Measurements from ENCODE around the gene MCF2. TPM values are rescaled to one million over a fixed set of nuclear protein-coding genes. Genes with fewer than 3 reads are reported as not detected.

The MCF2 gene
- total RNA-seq (2014; rRNA removed; shearing (Covaris generic)) (0.39 and 1.1 TPM in 2 replicates), polyA plus RNA-seq (2016; fragmentation: Nextera tagmentation; extraction: Ambion mirVana) (0.78 and 1.4 TPM in 2 replicates)
- long read RNA-seq = 0 reads

GRCh38 chrX:139708067-139708466, at the start of gene MCF2:
TSS of gene MCF2 (minus strand) at chrX:139708167. CDS start at chrX:139651744, 56,423 bp downstream.
- Histone ChIP-seq H3K4me1 (ENCODE audit: insufficient read depth) (no peaks in the 10 kb centered on the region), H2AFZ (no peak within 1 kb of the TSS), H4K20me1 (replicated peaks; ENCODE audit: insufficient read depth) (no peaks in the 10 kb centered on the region), H3K9me2 (ENCODE audit: insufficient read depth) (no peaks in the 10 kb centered on the region), H3K36me3 (ENCODE audit: insufficient read depth) (no peaks in the 10 kb centered on the region), H3K27me3 (ENCODE audit: insufficient read depth) (no peaks in the 10 kb centered on the region), H3K4me2 (no peak within 1 kb of the TSS), H3K4me3 (no peak within 1 kb of the TSS), H3K27ac (ENCODE audit: low read depth) (no peak within 1 kb of the TSS), H3F3A (replicated peaks; ENCODE audit: low read depth) (no peaks in the 10 kb centered on the region), H3K79me2 (replicated peaks; ENCODE audit: insufficient read depth) (no peaks in the 10 kb centered on the region)
- ATAC-seq (no peak), DNase-seq (ENCODE audit: low spot score) (no peak)
- no peak within 1 kb of the TSS for H3K27ac Mint-ChIP-seq
- no peaks in the 10 kb centered on the region for H3K36me3 Mint-ChIP-seq (ENCODE audit: low read depth)
- TF ChIP-seq POLR2AphosphoS5 (IDR thresholded peaks at IDR 0.05; ENCODE audit: low read depth) = no peak
- no peak for TF ChIP-seq REST (IDR thresholded peaks at IDR 0.05; ENCODE audit: unreplicated experiment)
- no peak for TF ChIP-seq ZNF114 (CRISPR knock-in tag; IDR thresholded peaks at IDR 0.05)
- no peak for TF ChIP-seq CTCF (conservative IDR thresholded peaks at IDR 0.05; ENCODE audit: low read depth in 2 of 2)
- TF ChIP-seq ZNF331 (CRISPR knock-in tag; IDR thresholded peaks at IDR 0.05; ENCODE audit: low read depth) = no peak
- no peak for TF ChIP-seq CREB1 (CRISPR knock-in tag; IDR thresholded peaks at IDR 0.05; ENCODE audit: low read depth)
- no peak for TF ChIP-seq STAT1 (IDR thresholded peaks at IDR 0.05; ENCODE audit: unreplicated experiment)
- H3K4me1 Mint-ChIP-seq = no peaks in the 10 kb centered on the region
- no peaks in the 10 kb centered on the region for H3K9me3 Mint-ChIP-seq
- H3K4me3 Mint-ChIP-seq = no peak within 1 kb of the TSS
- H3K27me3 Mint-ChIP-seq (ENCODE audit: insufficient read depth, low read depth, poor library complexity) = no peaks in the 10 kb centered on the region

- no peak overlapping the region for H2AFZ ChIP-seq
- H3K4me2 ChIP-seq = no peak overlapping the region
- H3F3A ChIP-seq (replicated peaks; ENCODE audit: low read depth) = no peaks in the 10 kb centered on the region
- no peaks in the 10 kb centered on the region for H3K9me2 ChIP-seq (ENCODE audit: insufficient read depth)
- peaks cover 28% of the 10 kb centered on the region; the same call in 2 of the 3 replicates for H3K36me3 Mint-ChIP-seq (ENCODE audit: low read depth)
- ATAC-seq (peak; percentile 75), DNase-seq (ENCODE audit: low spot score) (peak; percentile 11)
- H3K4me1 Mint-ChIP-seq = peaks cover 3% of the 10 kb centered on the region
- no peak overlapping the region for H3K27ac Mint-ChIP-seq
- peaks cover 16% of the 10 kb centered on the region; the same call in 2 of the 3 replicates for H3K9me3 Mint-ChIP-seq
- H3K27me3 Mint-ChIP-seq (ENCODE audit: insufficient read depth, low read depth, poor library complexity) = no peaks in the 10 kb centered on the region
- no peak overlapping the region for H3K27ac ChIP-seq (ENCODE audit: low read depth)
- 0 out of 2 replicates have a peak, but pooled peaks cover 17% of the 10 kb centered on the region for H3K79me2 ChIP-seq (replicated peaks; ENCODE audit: insufficient read depth)
- no peak overlapping the region for H3K4me3 Mint-ChIP-seq
- no peaks in the 10 kb centered on the region for H3K27me3 ChIP-seq (ENCODE audit: insufficient read depth)
- H4K20me1 ChIP-seq (replicated peaks; ENCODE audit: insufficient read depth) = no peaks in the 10 kb centered on the region
- peaks cover 6% of the 10 kb centered on the region; the same call in 1 of the 2 replicates for H3K4me1 ChIP-seq (ENCODE audit: insufficient read depth)
- H3K36me3 ChIP-seq (ENCODE audit: insufficient read depth) = no peaks in the 10 kb centered on the region
- no peak overlapping the region for H3K4me3 ChIP-seq
- TF ChIP-seq ZNF462 (CRISPR knock-in tag; IDR thresholded peaks at IDR 0.05) (no peak), POLR2AphosphoS5 (IDR thresholded peaks at IDR 0.05; ENCODE audit: low read depth) (no peak), ETS1 (IDR thresholded peaks at IDR 0.05) (no peak)
Observed at GRCh38 chrX:139751053-139751452, 43.1 kb upstream of the MCF2 start.
